CD4-positive, alpha-beta memory T cell (primary cell): ENCODE results near the gene CACNG5. TPM values are rescaled to one million over a fixed set of nuclear protein-coding genes. Genes with fewer than 3 reads are reported as not detected.

Experiments
- CTCF ChIA-PET: fragments of 350-600 bp; sonication (Branson Sonifier 250); formaldehyde crosslinking; loops from one replicate; lab custom pipeline; 2021; ENCODE audit warnings: inconsistent platforms; ENCODE audit not compliant: partially characterized antibody; lab: Charles Lee
- POLR2A ChIA-PET: fragments of 350-600 bp; sonication (Branson Sonifier 250); formaldehyde crosslinking; loops from one replicate; lab custom pipeline; 2021; ENCODE audit not compliant: partially characterized antibody; lab: Charles Lee
- DNase-seq, 5 donors: peaks; one replicate each; pipeline versions ENCODE4 v3.0.0 to v3.0.0-alpha.2; 2020 to 2022; ENCODE audit warnings: mixed read lengths in 1 of 5
- H3K27ac ChIP-seq: one replicate; pipeline ENCODE4 v1.7.0; 2013; ENCODE audit warnings: low read depth, low read length
- H3K27me3 ChIP-seq: 2 replicates; pipeline ENCODE4 v1.7.0; 2013; ENCODE audit warnings: mild to moderate bottlenecking, low read length, moderate library complexity; ENCODE audit not compliant: insufficient read depth
- H3K36me3 ChIP-seq: 2 replicates; pipeline ENCODE4 v1.7.0; 2013; ENCODE audit warnings: mild to moderate bottlenecking, low read length, moderate library complexity; ENCODE audit not compliant: insufficient read depth
- H3K4me1 ChIP-seq: 2 replicates; pipeline ENCODE4 v1.7.0; 2013; ENCODE audit warnings: mild to moderate bottlenecking, low read length, moderate library complexity; ENCODE audit not compliant: insufficient read depth
- H3K4me3 ChIP-seq, 2 donors: one replicate each; pipeline ENCODE4 v1.7.0; 2013; ENCODE audit warnings: low read length in 2 of 2, mild to moderate bottlenecking in 1 of 2
- H3K9me3 ChIP-seq, 2 donors: one replicate each; pipeline ENCODE4 v1.7.0; 2013; ENCODE audit warnings: low read length in 2 of 2, control low read depth in 1 of 2; ENCODE audit not compliant: control insufficient read depth in 1 of 2
- H3K27ac Mint-ChIP-seq, 7 donors: one replicate each; pipeline ENCODE4 v1.8.0; 2020 to 2021; ENCODE audit warnings: mixed read lengths in 7 of 7, mild to moderate bottlenecking in 6 of 7, inconsistent platforms in 3 of 7, moderate library complexity in 3 of 7
- H3K27me3 Mint-ChIP-seq, 2 donors: one replicate each; pipeline ENCODE4 v1.8.0; 2020 to 2021; ENCODE audit warnings: mixed read lengths in 2 of 2
- H3K36me3 Mint-ChIP-seq, 2 donors: one replicate each; pipeline ENCODE4 v1.8.0; 2020 to 2021; ENCODE audit warnings: mixed read lengths in 2 of 2, inconsistent platforms in 1 of 2, mild to moderate bottlenecking in 1 of 2
- H3K4me1 Mint-ChIP-seq, 4 donors: one replicate each; pipeline ENCODE4 v1.8.0; 2020 to 2021; ENCODE audit warnings: mixed read lengths in 4 of 4, mild to moderate bottlenecking in 1 of 4
- H3K4me3 Mint-ChIP-seq, 8 donors: one replicate each; pipeline ENCODE4 v1.8.0; 2020 to 2021; ENCODE audit warnings: mixed read lengths in 8 of 8, mild to moderate bottlenecking in 7 of 8, moderate library complexity in 6 of 8, inconsistent platforms in 3 of 8
- H3K9me3 Mint-ChIP-seq, 8 donors: one replicate each; pipeline ENCODE4 v1.8.0; 2020 to 2021; ENCODE audit warnings: mixed read lengths in 8 of 8, mild to moderate bottlenecking in 5 of 8, inconsistent platforms in 3 of 8, moderate library complexity in 1 of 8
- intact Hi-C: fragments of 100-400 bp; cut with micrococcal nuclease; formaldehyde crosslinking; loops from one replicate; pipeline ENCODE4 v1.15.1; 2023
- polyA plus RNA-seq, 2 donors: library from polyadenylated mRNA; unstranded; fragments of 300-500 nt; fragmentation: Illumina TruSeq; gene quantifications; one replicate each; pipeline ENCODE4 v1.2.3, GENCODE V29; 2021
- total RNA-seq, 2 experiments: library from RNA; stranded (reverse); gene quantifications; one replicate each; pipeline ENCODE4 v1.2.3, GENCODE V29; 2021

Gene CACNG5, protein sequence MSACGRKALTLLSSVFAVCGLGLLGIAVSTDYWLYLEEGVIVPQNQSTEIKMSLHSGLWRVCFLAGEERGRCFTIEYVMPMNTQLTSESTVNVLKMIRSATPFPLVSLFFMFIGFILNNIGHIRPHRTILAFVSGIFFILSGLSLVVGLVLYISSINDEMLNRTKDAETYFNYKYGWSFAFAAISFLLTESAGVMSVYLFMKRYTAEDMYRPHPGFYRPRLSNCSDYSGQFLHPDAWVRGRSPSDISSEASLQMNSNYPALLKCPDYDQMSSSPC
- total RNA-seq (not detected), polyA plus RNA-seq (not detected)

GRCh38 chr17:66834919-66835454 lies at the start of gene CACNG5:
TSS of gene CACNG5 (plus strand) at chr17:66835117. CDS start at chr17:66877333, 42,216 bp downstream.
- no peak for DNase-seq
- Histone ChIP-seq H3K9me3 (no peaks in the 10 kb centered on the region), H3K27ac (no peak within 1 kb of the TSS), H3K27me3 (peaks cover 9% of the 10 kb centered on the region), H3K36me3 (no peaks in the 10 kb centered on the region), H3K4me3 (no peak within 1 kb of the TSS), H3K4me1 (no peaks in the 10 kb centered on the region)
- ChIA-PET POLR2A (no interaction called here), CTCF (no interaction called here)
- intact Hi-C loops = no loop called here
- H3K9me3 Mint-ChIP-seq = peaks cover 0 to 4% (median 0%) of the 10 kb centered on the region in 8 donors
- H3K4me3 Mint-ChIP-seq = peak within 1 kb of the TSS in 1 of 8 donors; percentile 3
- H3K36me3 Mint-ChIP-seq = no peaks in the 10 kb centered on the region
- no peak within 1 kb of the TSS for H3K27ac Mint-ChIP-seq
- H3K27me3 Mint-ChIP-seq = peaks cover 51 to 56% of the 10 kb centered on the region in 2 donors
- H3K4me1 Mint-ChIP-seq = no peaks in the 10 kb centered on the region

DNA sequence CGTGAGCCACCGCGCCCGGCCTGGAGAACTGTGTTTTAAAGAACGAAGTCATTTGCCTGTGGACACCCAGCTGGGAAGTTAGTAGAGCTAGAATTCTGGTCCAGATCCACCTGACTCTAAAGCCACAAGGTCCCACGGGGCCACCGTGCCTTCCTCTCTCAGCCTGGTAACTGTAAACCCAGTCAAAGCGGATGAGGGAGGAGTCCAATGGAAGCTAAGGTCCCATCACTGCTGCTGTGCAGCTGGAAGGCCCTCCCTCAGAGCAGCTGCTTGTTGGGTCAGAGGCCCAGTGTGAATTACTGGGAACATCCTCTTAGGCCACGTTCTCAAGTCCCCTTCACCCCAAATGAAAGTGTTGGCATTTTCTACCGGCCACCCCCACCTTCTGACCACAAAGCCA lies 48.8 kb upstream of the CACNG5 start:
- no peaks in the 10 kb centered on the region for H3K9me3 ChIP-seq
- H3K36me3 ChIP-seq = peaks cover 30% of the 10 kb centered on the region
- peaks cover 0 to 4% (median 2%) of the 10 kb centered on the region in 4 donors for H3K4me1 Mint-ChIP-seq
- no peak overlapping the region for H3K4me3 ChIP-seq
- H3K36me3 Mint-ChIP-seq = peaks cover 52 to 62% of the 10 kb centered on the region in 2 donors
- no peaks in the 10 kb centered on the region for H3K27me3 Mint-ChIP-seq
- H3K4me1 ChIP-seq = no peaks in the 10 kb centered on the region
- ChIA-PET CTCF (interaction anchor here (1.4 kb wide), 1 partner anchor 10 kb away, joined by 3 read pairs; no protein-coding TSS in a partner anchor), POLR2A (no interaction called here)
- no peak overlapping the region for H3K27ac ChIP-seq
- DNase-seq = no peak
- intact Hi-C loops = no loop called here
- no peaks in the 10 kb centered on the region for H3K27me3 ChIP-seq
- peak overlapping the region in 1 of 7 donors; percentile 57 for H3K27ac Mint-ChIP-seq
- H3K9me3 Mint-ChIP-seq = no peaks in the 10 kb centered on the region
- H3K4me3 Mint-ChIP-seq = no peak overlapping the region

DNA sequence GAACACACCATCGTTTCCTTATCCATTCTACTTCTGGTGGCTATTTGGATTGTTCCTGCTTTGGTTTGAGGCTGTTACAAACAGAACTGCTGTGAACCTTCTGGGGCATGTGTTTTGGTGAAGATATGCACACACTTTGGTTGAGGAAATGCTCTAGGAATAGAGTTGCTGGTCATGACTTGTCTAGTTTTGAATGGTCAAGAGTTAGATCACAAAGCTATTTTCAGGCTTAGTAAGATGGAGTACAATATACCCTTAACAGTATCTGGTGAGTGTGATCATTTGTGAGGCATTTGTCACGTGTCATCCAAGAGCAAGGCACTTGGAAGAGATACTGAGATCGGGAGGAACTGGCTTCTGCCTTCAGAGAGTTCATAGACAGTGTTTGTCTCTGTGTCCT lies 47.0 kb upstream of the CACNG5 start:
- H3K4me3 ChIP-seq = no peak overlapping the region
- ChIA-PET CTCF (no interaction called here), POLR2A (no interaction called here)
- Mint-ChIP-seq H3K36me3 (peaks cover 60 to 68% of the 10 kb centered on the region in 2 donors), H3K9me3 (no peaks in the 10 kb centered on the region), H3K4me1 (peaks cover 0 to 5% (median 2%) of the 10 kb centered on the region in 4 donors), H3K27me3 (no peaks in the 10 kb centered on the region), H3K27ac (no peak overlapping the region), H3K4me3 (no peak overlapping the region)
- H3K9me3 ChIP-seq = no peaks in the 10 kb centered on the region
- DNase-seq = no peak
- H3K27me3 ChIP-seq = no peaks in the 10 kb centered on the region
- intact Hi-C loops = no loop called here
- H3K36me3 ChIP-seq = peaks cover 34% of the 10 kb centered on the region
- H3K4me1 ChIP-seq = no peaks in the 10 kb centered on the region
- H3K27ac ChIP-seq = no peak overlapping the region

- no peaks in the 10 kb centered on the region for H3K27me3 Mint-ChIP-seq
- POLR2A ChIA-PET = no interaction called here
- intact Hi-C loops = no loop called here
Observed at GRCh38 chr17:66789093-66789492, 45.8 kb upstream of the CACNG5 start.

GRCh38 chr17:66789961-66790437 lies 44.9 kb upstream of the CACNG5 start:
- Histone ChIP-seq H3K36me3 (peaks cover 34% of the 10 kb centered on the region), H3K4me1 (no peaks in the 10 kb centered on the region), H3K27me3 (no peaks in the 10 kb centered on the region), H3K4me3 (no peak overlapping the region), H3K27ac (no peak overlapping the region), H3K9me3 (no peaks in the 10 kb centered on the region)
- CTCF ChIA-PET = no interaction called here
- POLR2A ChIA-PET = no interaction called here
- no peak for DNase-seq
- peaks cover 0 to 5% (median 2%) of the 10 kb centered on the region in 4 donors for H3K4me1 Mint-ChIP-seq
- H3K27me3 Mint-ChIP-seq = no peaks in the 10 kb centered on the region
- intact Hi-C loops = no loop called here
- H3K4me3 Mint-ChIP-seq = no peak overlapping the region
- peaks cover 72 to 83% of the 10 kb centered on the region in 2 donors for H3K36me3 Mint-ChIP-seq
- no peak overlapping the region for H3K27ac Mint-ChIP-seq
- peaks cover 0 to 2% (median 0%) of the 10 kb centered on the region in 8 donors for H3K9me3 Mint-ChIP-seq

More at GRCh38 chr17:66789093-66789492, 45.8 kb upstream of the CACNG5 start:
- Histone ChIP-seq H3K27ac (no peak overlapping the region), H3K4me1 (no peaks in the 10 kb centered on the region), H3K27me3 (no peaks in the 10 kb centered on the region), H3K4me3 (no peak overlapping the region), H3K9me3 (no peaks in the 10 kb centered on the region), H3K36me3 (peaks cover 34% of the 10 kb centered on the region)
- H3K36me3 Mint-ChIP-seq = peaks cover 70 to 79% of the 10 kb centered on the region in 2 donors
- H3K9me3 Mint-ChIP-seq = peaks cover 0 to 2% (median 0%) of the 10 kb centered on the region in 8 donors
- H3K27ac Mint-ChIP-seq = peak overlapping the region in 2 of 7 donors; percentile 51 to 84
- CTCF ChIA-PET = interaction anchor here (0.6 kb wide), 1 partner anchor 194 kb away, joined by 3 read pairs; no protein-coding TSS in a partner anchor
- no peak overlapping the region for H3K4me3 Mint-ChIP-seq
- H3K4me1 Mint-ChIP-seq = peaks cover 0 to 5% (median 2%) of the 10 kb centered on the region in 4 donors
- no peak for DNase-seq

GRCh38 chr17:66790501-66791061 lies 44.3 kb upstream of the CACNG5 start:
- H3K4me1 Mint-ChIP-seq = peaks cover 0 to 5% (median 2%) of the 10 kb centered on the region in 4 donors
- POLR2A ChIA-PET = no interaction called here
- DNase-seq = no peak
- Histone ChIP-seq H3K27ac (no peak overlapping the region), H3K4me1 (no peaks in the 10 kb centered on the region), H3K27me3 (no peaks in the 10 kb centered on the region), H3K9me3 (no peaks in the 10 kb centered on the region), H3K4me3 (no peak overlapping the region), H3K36me3 (peaks cover 39% of the 10 kb centered on the region)
- H3K27me3 Mint-ChIP-seq = no peaks in the 10 kb centered on the region
- peaks cover 71 to 80% of the 10 kb centered on the region in 2 donors for H3K36me3 Mint-ChIP-seq
- H3K9me3 Mint-ChIP-seq = peaks cover 0 to 2% (median 0%) of the 10 kb centered on the region in 8 donors
- intact Hi-C loops = no loop called here
- CTCF ChIA-PET = no interaction called here
- no peak overlapping the region for H3K4me3 Mint-ChIP-seq
- no peak overlapping the region for H3K27ac Mint-ChIP-seq

DNA sequence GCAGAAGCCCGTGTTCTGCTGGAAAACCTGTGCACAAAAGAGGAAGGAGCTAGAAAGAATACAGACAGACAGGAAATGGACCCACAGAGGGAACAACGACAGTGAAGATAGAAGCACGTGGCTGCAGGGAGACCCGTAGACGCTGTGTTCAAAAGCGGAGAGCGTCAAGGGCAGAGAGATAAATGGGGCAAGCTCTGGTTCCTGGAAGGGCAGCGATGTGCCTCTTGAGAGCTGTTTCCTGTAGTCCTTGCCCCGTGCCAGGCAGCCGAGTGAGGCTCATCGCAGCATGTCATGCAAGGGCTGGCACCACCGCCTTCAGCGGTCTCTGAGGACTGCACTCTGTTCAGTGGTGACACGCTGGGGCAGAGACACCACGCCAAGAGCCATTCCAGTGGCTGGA lies 43.6 kb upstream of the CACNG5 start:
- Histone ChIP-seq H3K4me1 (no peaks in the 10 kb centered on the region), H3K27me3 (no peaks in the 10 kb centered on the region), H3K27ac (no peak overlapping the region), H3K9me3 (no peaks in the 10 kb centered on the region), H3K36me3 (peaks cover 46% of the 10 kb centered on the region), H3K4me3 (no peak overlapping the region)
- Mint-ChIP-seq H3K4me1 (peaks cover 0 to 5% (median 2%) of the 10 kb centered on the region in 4 donors), H3K9me3 (peaks cover 0 to 2% (median 0%) of the 10 kb centered on the region in 8 donors), H3K27ac (peak overlapping the region in 3 of 7 donors; percentile 25 to 72 (median 45)), H3K36me3 (peaks cover 76 to 83% of the 10 kb centered on the region in 2 donors), H3K27me3 (no peaks in the 10 kb centered on the region), H3K4me3 (no peak overlapping the region)
- no peak for DNase-seq
- POLR2A ChIA-PET = no interaction called here
- CTCF ChIA-PET = no interaction called here
- intact Hi-C loops = no loop called here
